Left lung (tissue), 10 donors: ENCODE measurements around the gene YWHAG. TPM values are rescaled to one million over a fixed set of nuclear protein-coding genes. Genes with fewer than 3 reads are reported as not detected.
A peak's percentile ranks its signal among the peaks of the same experiment; 100 is the strongest.

Experiments used
- ATAC-seq: fragments of 200-7000 bp; cut with Tn5 transposase; one replicate; pipeline ENCODE4 v1.9.1; 2020; ENCODE audit warnings: moderate library complexity
- DNase-seq, 4 donors: peaks; one replicate each; pipeline ENCODE4 v3.0.0-alpha.2; 2013 to 2020
- H3K27ac ChIP-seq, 2 donors: fragments of 200-600 bp; sonication (generic) in 1 of 2; one replicate each; pipeline versions ENCODE4 v1.5.0 to v1.8.0; 2020 to 2021
- H3K27me3 ChIP-seq, 2 donors: fragments of 200-600 bp; sonication (generic) in 1 of 2; one replicate each; pipeline versions ENCODE4 v1.5.0 to v1.8.0; 2020 to 2021
- H3K36me3 ChIP-seq, 2 donors: fragments of 200-600 bp; sonication (generic) in 1 of 2; one replicate each; pipeline versions ENCODE4 v1.5.0 to v1.8.0; 2020 to 2021
- H3K4me1 ChIP-seq, 2 donors: fragments of 200-600 bp; one replicate each; pipeline ENCODE4 v1.8.0; 2021
- H3K4me3 ChIP-seq, 2 donors: fragments of 200-600 bp; sonication (generic) in 1 of 2; one replicate each; pipeline versions ENCODE4 v1.5.0 to v1.8.0; 2020 to 2021; ENCODE audit warnings: mild to moderate bottlenecking in 1 of 2
- H3K9me3 ChIP-seq, 2 donors: fragments of 200-600 bp; sonication (generic) in 1 of 2; one replicate each; pipeline versions ENCODE4 v1.5.0 to v1.8.0; 2020 to 2021
- intact Hi-C, 2 donors: fragments of 100-400 bp; cut with DNase I; formaldehyde crosslinking; loops; one replicate each; pipeline versions ENCODE4 v1.11.2 to v1.14.2; 2022
- polyA plus RNA-seq, 6 donors: library from polyadenylated mRNA; unstranded; fragments of 120-200 nt; gene quantifications; one replicate each; pipeline ENCODE4 v1.2.1, GENCODE V29; 2013; ENCODE audit not compliant: insufficient read length in 6 of 6
- total RNA-seq, 2 donors: library from RNA; stranded (reverse); fragmentation: NEBNext Ultra II Directional; extraction: Animal tissue kit (Norgen Biotek cat#: 25700); gene quantifications; one replicate each; pipeline ENCODE4 v1.2.1, GENCODE V29; 2021
- TF ChIP-seq, protein P1 (sequence below), 2 donors: fragments of 200-600 bp; sonication (generic) in 1 of 2; IDR thresholded peaks; one replicate each; pipeline versions ENCODE4 v1.5.0 to v1.8.0; 2021; ENCODE audit warnings: antibody characterized with exemption in 2 of 2
- donor health status: DM: no; HTN: yes; CAD: no.
- donor health status: DM: no; HTN: no; CAD: no.

Gene YWHAG
- total and polyA plus RNA-seq, 8 donors, result 99.2 to 160 (median 111) TPM

DNA sequence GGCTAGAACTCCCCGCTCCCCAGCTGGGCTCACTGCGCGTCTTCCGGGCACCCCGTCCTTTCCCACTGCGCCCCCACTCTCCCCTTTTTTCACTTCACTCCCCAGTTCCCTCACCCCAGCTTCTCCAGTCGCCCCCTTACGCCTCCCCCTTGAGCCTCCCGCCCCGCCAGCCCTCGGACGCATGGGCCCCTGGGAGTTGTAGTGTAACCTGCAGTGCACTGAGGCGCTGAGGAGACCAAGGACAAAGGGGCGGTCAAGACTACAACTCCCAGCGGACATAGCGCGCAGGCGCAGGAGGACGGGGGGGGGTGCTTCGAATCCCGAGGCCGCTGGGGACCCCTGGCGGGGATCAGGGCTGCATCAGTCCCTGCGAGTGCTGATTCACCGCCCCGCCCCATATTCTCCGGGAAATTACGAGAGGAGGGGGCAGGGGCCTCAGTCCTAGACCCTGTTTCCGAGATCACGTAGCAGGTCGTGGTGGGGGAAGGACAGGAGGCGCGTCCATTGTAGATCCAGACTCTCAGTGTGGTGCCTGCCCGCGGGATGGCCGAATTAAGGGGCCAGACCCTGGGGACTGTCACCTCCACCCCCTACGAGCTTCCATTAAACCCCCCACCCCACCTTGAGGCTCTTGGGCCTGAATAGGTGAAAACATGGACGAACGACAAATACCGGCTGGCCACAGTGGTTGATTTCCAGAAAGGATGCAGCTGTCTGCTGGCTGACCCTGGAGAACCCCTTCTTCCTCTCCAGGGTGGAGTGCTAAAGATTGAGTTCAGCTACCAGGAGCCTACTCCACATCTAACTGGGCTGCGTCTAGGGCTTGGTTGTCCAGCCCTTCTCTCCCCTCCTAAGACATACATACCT lies 553 bp upstream of the YWHAG start:
- TF ChIP-seq, protein P1, sequence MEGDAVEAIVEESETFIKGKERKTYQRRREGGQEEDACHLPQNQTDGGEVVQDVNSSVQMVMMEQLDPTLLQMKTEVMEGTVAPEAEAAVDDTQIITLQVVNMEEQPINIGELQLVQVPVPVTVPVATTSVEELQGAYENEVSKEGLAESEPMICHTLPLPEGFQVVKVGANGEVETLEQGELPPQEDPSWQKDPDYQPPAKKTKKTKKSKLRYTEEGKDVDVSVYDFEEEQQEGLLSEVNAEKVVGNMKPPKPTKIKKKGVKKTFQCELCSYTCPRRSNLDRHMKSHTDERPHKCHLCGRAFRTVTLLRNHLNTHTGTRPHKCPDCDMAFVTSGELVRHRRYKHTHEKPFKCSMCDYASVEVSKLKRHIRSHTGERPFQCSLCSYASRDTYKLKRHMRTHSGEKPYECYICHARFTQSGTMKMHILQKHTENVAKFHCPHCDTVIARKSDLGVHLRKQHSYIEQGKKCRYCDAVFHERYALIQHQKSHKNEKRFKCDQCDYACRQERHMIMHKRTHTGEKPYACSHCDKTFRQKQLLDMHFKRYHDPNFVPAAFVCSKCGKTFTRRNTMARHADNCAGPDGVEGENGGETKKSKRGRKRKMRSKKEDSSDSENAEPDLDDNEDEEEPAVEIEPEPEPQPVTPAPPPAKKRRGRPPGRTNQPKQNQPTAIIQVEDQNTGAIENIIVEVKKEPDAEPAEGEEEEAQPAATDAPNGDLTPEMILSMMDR (IDR thresholded peaks at IDR 0.05), result peak; percentile 47 to 80
- H3K4me1 ChIP-seq, result peaks cover 11 to 58% of the 10 kb centered on the region in 2 donors
- intact Hi-C loops, result no loop called here

DNA sequence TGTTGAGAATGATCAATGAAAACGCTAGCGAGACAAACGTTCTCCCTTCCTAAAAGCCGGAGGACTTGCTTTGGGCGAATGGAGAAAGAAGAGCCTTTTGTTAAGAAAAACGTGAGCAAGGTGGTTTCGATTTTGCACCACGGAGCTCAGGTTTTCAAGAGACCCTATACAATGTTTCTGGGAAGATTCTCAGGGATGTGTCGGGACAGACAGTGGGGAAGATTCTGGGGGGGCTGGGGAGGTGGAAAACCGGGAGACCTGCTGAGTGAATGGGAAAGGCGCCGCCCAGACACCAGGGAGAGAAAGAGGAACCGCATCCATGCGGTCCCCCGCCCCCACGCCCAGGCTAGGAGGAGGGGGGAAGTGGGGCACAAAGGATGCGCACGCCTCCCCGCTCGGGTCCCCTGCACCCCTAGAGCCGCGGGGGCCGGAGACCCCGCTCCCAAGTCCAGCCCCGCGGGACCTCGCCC lies 745 bp downstream of the YWHAG start:
- H3K27ac ChIP-seq, result peak overlapping the region; percentile 97 to 99
- peaks cover 6 to 59% of the 10 kb centered on the region in 2 donors for H3K4me1 ChIP-seq
- H3K4me3 ChIP-seq, result peak overlapping the region; percentile 78 to 100
- TF ChIP-seq, protein P1 (IDR thresholded peaks at IDR 0.05), result no peak
- DNase-seq (peak; percentile 43 to 95 (median 78)), ATAC-seq (peak; percentile 41)
- H3K9me3 ChIP-seq, result no peaks in the 10 kb centered on the region
- peaks cover 0 to 20% of the 10 kb centered on the region in 2 donors for H3K36me3 ChIP-seq
- no peaks in the 10 kb centered on the region for H3K27me3 ChIP-seq
- intact Hi-C loops, result no loop called here

More for the DNA sequence above, 553 bp upstream of the YWHAG start:
- ATAC-seq (peak; percentile 94), DNase-seq (peak; percentile 98 to 99 (median 99))
- Histone ChIP-seq H3K27me3 (no peaks in the 10 kb centered on the region), H3K36me3 (peaks cover 0 to 18% of the 10 kb centered on the region in 2 donors), H3K4me3 (peak overlapping the region; percentile 78 to 100), H3K9me3 (no peaks in the 10 kb centered on the region), H3K27ac (peak overlapping the region; percentile 97 to 99)

DNA sequence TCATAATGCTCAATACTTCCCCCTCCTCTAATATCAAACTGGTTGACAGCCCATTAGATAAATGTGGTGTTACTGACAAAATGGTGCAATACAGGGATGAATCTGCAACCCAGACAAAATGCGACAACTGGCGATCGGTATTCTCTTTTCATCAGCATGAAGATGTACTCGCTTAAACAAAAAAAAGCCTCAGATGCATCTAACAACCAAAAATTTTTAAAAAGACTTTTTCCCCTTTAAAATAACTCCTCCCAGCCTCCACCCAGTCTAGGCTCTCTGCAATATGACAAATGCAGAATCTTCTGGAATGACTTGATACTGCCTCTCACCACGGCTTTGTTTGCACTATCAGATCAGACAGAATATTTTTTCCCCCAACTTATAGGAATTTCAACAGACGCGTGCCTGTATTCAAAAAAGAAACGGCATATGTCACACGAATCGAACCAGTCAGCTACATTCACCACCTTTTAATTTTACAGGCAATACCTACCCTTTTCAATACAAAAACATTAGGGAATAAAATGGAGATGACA lies 1.2 kb downstream of the YWHAG start:
- ATAC-seq (no peak), DNase-seq (no peak)
- H3K27me3 ChIP-seq, result no peaks in the 10 kb centered on the region
- peak overlapping the region; percentile 97 to 99 for H3K27ac ChIP-seq
- intact Hi-C loops, result no loop called here
- TF ChIP-seq, protein P1 (IDR thresholded peaks at IDR 0.05), result no peak
- peak overlapping the region; percentile 78 to 100 for H3K4me3 ChIP-seq
- no peaks in the 10 kb centered on the region for H3K9me3 ChIP-seq
- H3K36me3 ChIP-seq, result peaks cover 0 to 20% of the 10 kb centered on the region in 2 donors
- H3K4me1 ChIP-seq, result peaks cover 6 to 64% of the 10 kb centered on the region in 2 donors

DNA sequence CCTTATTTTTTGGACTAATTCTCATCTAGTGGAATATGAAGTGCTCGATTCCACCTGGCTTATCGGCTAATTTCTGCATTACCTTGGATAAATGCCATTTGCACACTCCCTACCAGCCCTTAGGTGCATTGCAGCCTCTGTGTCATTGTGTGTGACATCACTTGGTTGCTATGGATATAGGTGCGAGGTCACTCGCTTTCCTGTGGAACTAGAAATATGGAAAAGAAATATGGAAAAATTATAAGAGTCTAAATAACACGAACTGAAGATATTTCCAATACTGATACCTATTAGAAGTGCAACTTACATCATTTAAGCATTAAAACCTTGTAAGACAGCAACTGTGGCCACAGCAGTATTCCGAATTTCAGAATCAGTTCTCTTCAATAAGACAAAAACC lies 2.0 kb downstream of the YWHAG start:
- TF ChIP-seq, protein P1 (IDR thresholded peaks at IDR 0.05), result no peak
- Histone ChIP-seq H3K4me1 (peaks cover 6 to 71% of the 10 kb centered on the region in 2 donors), H3K36me3 (peaks cover 0 to 20% of the 10 kb centered on the region in 2 donors), H3K4me3 (peak overlapping the region; percentile 78 to 100), H3K27me3 (no peaks in the 10 kb centered on the region), H3K9me3 (no peaks in the 10 kb centered on the region), H3K27ac (peak overlapping the region in 1 of 2 donors; percentile 97)
- intact Hi-C loops, result no loop called here
- ATAC-seq (no peak), DNase-seq (peak in 1 of 4 donors; percentile 59)

DNA sequence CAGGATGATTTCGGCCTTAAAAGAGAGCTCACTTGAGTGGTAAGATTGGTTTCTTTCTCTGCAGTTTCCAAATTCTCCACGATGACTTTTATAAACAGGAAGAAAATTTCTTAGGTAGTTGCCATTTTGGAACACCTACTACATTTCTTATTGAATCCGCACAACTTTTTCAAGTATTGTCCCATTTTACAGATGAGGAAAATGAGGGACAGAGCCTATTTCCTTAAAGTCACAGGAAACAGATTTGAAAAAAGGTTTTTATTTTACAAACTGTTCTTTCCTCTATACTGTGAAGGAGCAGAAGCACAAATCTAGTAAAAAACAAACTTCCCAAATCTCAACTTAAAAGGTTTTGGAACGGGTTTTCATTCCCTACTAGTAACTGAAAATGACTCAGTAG lies 2.7 kb downstream of the YWHAG start:
- TF ChIP-seq, protein P1 (IDR thresholded peaks at IDR 0.05), result no peak
- H3K4me1 ChIP-seq, result peaks cover 6 to 75% of the 10 kb centered on the region in 2 donors
- H3K4me3 ChIP-seq, result peak overlapping the region in 1 of 2 donors; percentile 100
- H3K9me3 ChIP-seq, result no peaks in the 10 kb centered on the region
- DNase-seq (no peak), ATAC-seq (no peak)
- peaks cover 0 to 20% of the 10 kb centered on the region in 2 donors for H3K36me3 ChIP-seq
- H3K27me3 ChIP-seq, result no peaks in the 10 kb centered on the region
- no peak overlapping the region for H3K27ac ChIP-seq
- intact Hi-C loops, result no loop called here
